ENCODE results near the gene CPT1B. TPM values are rescaled to one million over a fixed set of nuclear protein-coding genes. Genes with fewer than 3 reads are reported as not detected.

Gene CPT1B
- total and polyA plus RNA-seq, 2 donors (not counting 1 experiment from before 2014, with no cell fraction given) = 55.0 to 109 TPM

GRCh38 chr22:50577697-50577986 is 585 bp downstream of the CPT1B start:
- H3K27me3 Mint-ChIP-seq = no peaks in the 10 kb centered on the region
- DNase-seq = no peak

More at GRCh38 chr22:50577697-50577986, 585 bp downstream of the CPT1B start:
- 69% methylated on average over 23 of the region's 23 CpGs for WGBS (ENCODE audit: insufficient coverage)
- H3K9me3 ChIP-seq (ENCODE audit: control extremely low read depth in 1 of 3, control insufficient read depth in 2 of 3, insufficient read depth in 1 of 3, low read length in 2 of 3) = no peaks in the 10 kb centered on the region
- Mint-ChIP-seq H3K4me1 (peaks cover 20% of the 10 kb centered on the region), H3K4me3 (no peak overlapping the region), H3K27ac (no peak overlapping the region), H3K9me3 (ENCODE audit: insufficient read depth) (no peaks in the 10 kb centered on the region)
- ATAC-seq (ENCODE audit: low read depth) = no peak
- H3K4me1 ChIP-seq (ENCODE audit: control insufficient read depth in 2 of 2, insufficient read depth in 2 of 2, low read length in 2 of 2) = peaks cover 9 to 18% of the 10 kb centered on the region in 2 donors
- H3K79me2 ChIP-seq (ENCODE audit: control insufficient read depth, insufficient read depth, low read length) = peaks cover 12% of the 10 kb centered on the region
- POLR2A ChIA-PET = interaction anchor here (1.5 kb wide), 1 partner anchor 12 kb away, joined by 3 read pairs; no protein-coding TSS in a partner anchor
- peaks cover 25% of the 10 kb centered on the region for H4K20me1 ChIP-seq (ENCODE audit: control insufficient read depth, insufficient read depth, low read length, poor library complexity, severe bottlenecking)
- H3K27ac ChIP-seq (ENCODE audit: low read length in 2 of 2) = no peak overlapping the region
- no peak overlapping the region for H2AFZ ChIP-seq (ENCODE audit: insufficient read depth, low read depth, low read length, poor library complexity, severe bottlenecking)
- no peak overlapping the region for H3K4me3 ChIP-seq (ENCODE audit: control extremely low read depth in 1 of 5, extremely low read depth in 1 of 5, insufficient read depth in 1 of 5, low read depth in 2 of 5, low read length in 4 of 5)
- H3K9ac ChIP-seq (ENCODE audit: low read length) = no peak overlapping the region
- intact Hi-C loops (cut with micrococcal nuclease) = no loop called here
- no peaks in the 10 kb centered on the region for H3K27me3 ChIP-seq (replicated peaks in 1 of 4; ENCODE audit: control extremely low read depth in 1 of 4, control insufficient read depth in 3 of 4, insufficient read depth in 4 of 4, low read length in 3 of 4)
- H3K4me2 ChIP-seq (replicated peaks; ENCODE audit: low read depth, low read length, poor library complexity, severe bottlenecking) = no peak overlapping the region
- CTCF ChIA-PET = interaction anchor here (1.0 to 1.4 kb wide), 3 partner anchors 15 to 52 kb away, joined by 3 to 4 read pairs (median 3); partner anchors contain the start of genes SCO2 and SYCE3
- peaks cover 0 to 21% of the 10 kb centered on the region in 2 experiments for H3K36me3 ChIP-seq (replicated peaks in 1 of 2; ENCODE audit: control extremely low read depth in 1 of 2, control insufficient read depth in 1 of 2, extremely low read depth in 1 of 2, insufficient read depth in 2 of 2, low read length in 1 of 2)
- TF ChIP-seq EZH2 (IDR thresholded peaks at IDR 0.05; ENCODE audit: borderline replicate concordance, insufficient read depth, low read depth, low read length, poor library complexity, severe bottlenecking) = no peak
- TF ChIP-seq CTCF (IDR thresholded peaks at IDR 0.05) = no peak
